Measurements from ENCODE around the gene ELF2.

ELF2 gene

DNA sequence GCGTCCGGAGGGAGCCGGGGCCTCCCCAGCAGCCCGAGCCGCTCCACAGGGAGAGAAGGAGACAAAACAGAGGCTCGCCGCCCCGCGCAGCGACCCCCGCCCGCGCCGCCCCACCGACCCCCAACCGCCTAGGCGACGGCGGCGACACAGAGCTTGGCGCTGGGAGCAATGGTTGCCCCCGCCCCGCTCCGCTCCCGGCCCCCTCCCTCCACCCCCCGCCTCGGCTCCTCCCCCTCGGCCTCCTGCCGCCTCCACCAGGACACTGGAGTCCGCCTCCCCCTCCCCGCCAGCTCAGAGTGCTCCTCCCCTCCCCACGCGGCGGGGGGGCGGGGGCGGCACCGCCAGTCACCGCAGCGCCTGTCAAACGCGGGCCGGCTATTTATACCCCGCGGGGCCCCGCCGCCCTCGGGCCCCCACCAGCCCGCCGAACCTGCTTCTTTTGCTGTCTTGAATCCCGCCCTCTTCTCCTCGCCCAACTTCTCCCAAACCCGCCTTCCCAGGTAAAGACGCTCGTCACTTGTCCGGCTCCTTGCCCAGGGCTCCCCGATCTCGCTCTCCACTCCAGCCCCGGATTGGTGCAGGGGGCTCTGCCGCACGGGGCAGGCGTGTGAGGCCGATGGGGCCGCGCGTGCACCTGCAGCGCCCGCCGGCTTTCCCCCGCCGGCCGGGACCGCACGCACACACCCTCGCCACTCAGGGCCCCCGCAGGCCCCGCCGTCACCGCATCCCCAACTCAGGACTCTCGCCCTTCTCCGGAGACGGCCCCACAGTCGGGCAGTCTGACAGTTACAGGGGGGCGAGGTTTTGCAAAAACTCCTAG lies at the start of gene ELF2:
TSS of gene ELF2 (minus strand) at position 170 of the 820 bp plus-strand sequence. CDS start 39,517 bp downstream, outside the sequence.
- H3K4me3 ChIP-seq (ENCODE audit: low read depth in 1 of 2, low read length in 1 of 2): peak within 1 kb of the TSS; percentile 99
- peaks cover 5% of the 10 kb centered on the region for H3K36me3 ChIP-seq
- H3K9me3 ChIP-seq: no peaks in the 10 kb centered on the region
- no peaks in the 10 kb centered on the region for H3K27me3 ChIP-seq
- TF ChIP-seq, protein P1, sequence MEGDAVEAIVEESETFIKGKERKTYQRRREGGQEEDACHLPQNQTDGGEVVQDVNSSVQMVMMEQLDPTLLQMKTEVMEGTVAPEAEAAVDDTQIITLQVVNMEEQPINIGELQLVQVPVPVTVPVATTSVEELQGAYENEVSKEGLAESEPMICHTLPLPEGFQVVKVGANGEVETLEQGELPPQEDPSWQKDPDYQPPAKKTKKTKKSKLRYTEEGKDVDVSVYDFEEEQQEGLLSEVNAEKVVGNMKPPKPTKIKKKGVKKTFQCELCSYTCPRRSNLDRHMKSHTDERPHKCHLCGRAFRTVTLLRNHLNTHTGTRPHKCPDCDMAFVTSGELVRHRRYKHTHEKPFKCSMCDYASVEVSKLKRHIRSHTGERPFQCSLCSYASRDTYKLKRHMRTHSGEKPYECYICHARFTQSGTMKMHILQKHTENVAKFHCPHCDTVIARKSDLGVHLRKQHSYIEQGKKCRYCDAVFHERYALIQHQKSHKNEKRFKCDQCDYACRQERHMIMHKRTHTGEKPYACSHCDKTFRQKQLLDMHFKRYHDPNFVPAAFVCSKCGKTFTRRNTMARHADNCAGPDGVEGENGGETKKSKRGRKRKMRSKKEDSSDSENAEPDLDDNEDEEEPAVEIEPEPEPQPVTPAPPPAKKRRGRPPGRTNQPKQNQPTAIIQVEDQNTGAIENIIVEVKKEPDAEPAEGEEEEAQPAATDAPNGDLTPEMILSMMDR (IDR thresholded peaks at IDR 0.05): no peak
- peak within 1 kb of the TSS; percentile 99 for H3K27ac ChIP-seq
- H3K4me1 ChIP-seq (ENCODE audit: control insufficient read depth in 1 of 2, insufficient read depth in 1 of 2, low read depth in 1 of 2, low read length in 1 of 2): peaks cover 38 to 47% of the 10 kb centered on the region in 2 experiments

DNA sequence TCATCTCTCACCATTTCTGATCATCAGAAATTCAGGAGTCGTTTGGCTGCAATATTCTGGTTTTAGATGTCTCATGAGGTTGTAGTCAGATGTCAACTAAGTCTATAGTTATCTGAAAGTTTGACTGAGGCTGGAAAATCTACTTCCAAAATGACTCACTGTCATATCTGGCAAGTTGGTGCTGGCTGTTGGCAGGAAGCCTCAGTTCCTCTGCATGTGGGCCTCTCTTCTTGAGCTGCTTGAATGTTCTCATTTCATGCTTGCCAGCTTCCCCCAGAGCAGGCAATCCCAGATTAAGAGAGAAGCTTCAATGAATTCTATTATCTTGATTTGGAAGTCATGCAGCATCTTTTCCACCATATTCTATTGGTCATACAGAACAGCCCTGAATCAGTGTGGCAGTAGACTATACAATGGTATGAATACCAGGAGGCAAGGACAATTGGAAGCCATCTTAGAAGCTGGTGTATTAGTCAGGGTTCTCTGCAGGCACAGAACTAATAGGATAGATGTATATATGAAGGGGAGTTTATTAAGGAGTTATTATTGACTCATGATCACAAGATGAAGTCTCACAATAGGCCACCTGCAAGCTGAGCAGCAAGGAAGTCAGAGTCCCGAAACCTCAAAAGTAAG lies 46.8 kb upstream of the ELF2 start:
- no peaks in the 10 kb centered on the region for H3K9me3 ChIP-seq
- H3K4me1 ChIP-seq (ENCODE audit: control insufficient read depth in 1 of 2, insufficient read depth in 1 of 2, low read depth in 1 of 2, low read length in 1 of 2): peaks cover 6 to 11% of the 10 kb centered on the region in 2 experiments

GRCh38 chr4:139222215-139222614 lies 45.2 kb upstream of the ELF2 start:
- no peak overlapping the region for H3K4me3 ChIP-seq (ENCODE audit: low read depth in 1 of 2, low read length in 1 of 2)
- H3K27ac ChIP-seq: no peak overlapping the region
- H3K36me3 ChIP-seq: no peaks in the 10 kb centered on the region
- no peaks in the 10 kb centered on the region for H3K9me3 ChIP-seq
- H3K4me1 ChIP-seq (ENCODE audit: control insufficient read depth in 1 of 2, insufficient read depth in 1 of 2, low read depth in 1 of 2, low read length in 1 of 2): peaks cover 6 to 8% of the 10 kb centered on the region in 2 experiments
- TF ChIP-seq, protein P1 (IDR thresholded peaks at IDR 0.05): no peak
- H3K27me3 ChIP-seq: no peaks in the 10 kb centered on the region

More for the DNA sequence above, 46.8 kb upstream of the ELF2 start:
- Histone ChIP-seq H3K4me3 (ENCODE audit: low read depth in 1 of 2, low read length in 1 of 2) (no peak overlapping the region), H3K27ac (no peak overlapping the region), H3K36me3 (no peaks in the 10 kb centered on the region), H3K27me3 (no peaks in the 10 kb centered on the region)
- TF ChIP-seq, protein P1 (IDR thresholded peaks at IDR 0.05): no peak

GRCh38 chr4:139221687-139222086 lies 44.7 kb upstream of the ELF2 start:
- no peaks in the 10 kb centered on the region for H3K36me3 ChIP-seq
- H3K4me3 ChIP-seq (ENCODE audit: low read depth in 1 of 2, low read length in 1 of 2): no peak overlapping the region
- TF ChIP-seq, protein P1 (IDR thresholded peaks at IDR 0.05): no peak
- H3K27me3 ChIP-seq: no peaks in the 10 kb centered on the region
- no peaks in the 10 kb centered on the region for H3K9me3 ChIP-seq
- no peak overlapping the region for H3K27ac ChIP-seq
- H3K4me1 ChIP-seq (ENCODE audit: control insufficient read depth in 1 of 2, insufficient read depth in 1 of 2, low read depth in 1 of 2, low read length in 1 of 2): peaks cover 6 to 8% of the 10 kb centered on the region in 2 experiments

- Histone ChIP-seq H3K27me3 (no peaks in the 10 kb centered on the region), H3K36me3 (no peaks in the 10 kb centered on the region), H3K4me3 (ENCODE audit: low read depth in 1 of 2, low read length in 1 of 2) (no peak overlapping the region), H3K4me1 (ENCODE audit: control insufficient read depth in 1 of 2, insufficient read depth in 1 of 2, low read depth in 1 of 2, low read length in 1 of 2) (peaks cover 6 to 8% of the 10 kb centered on the region in 2 experiments), H3K9me3 (no peaks in the 10 kb centered on the region), H3K27ac (no peak overlapping the region)
- TF ChIP-seq, protein P1 (IDR thresholded peaks at IDR 0.05): no peak
Measured at GRCh38 chr4:139219450-139220055, 42.5 kb upstream of the ELF2 start.
